MM.1S (cell line): Measurements from ENCODE around the gene GJA9.

Experiments
- CTCF ChIP-seq: fragments of 300-600 bp; sonication (generic); IDR thresholded peaks from 2 replicates; pipeline ENCODE4 v1.5.1; 2016; ENCODE audit warnings: antibody characterized with exemption, low read length, mixed read lengths
- EZH2 ChIP-seq: fragments of 300-600 bp; sonication (generic); optimal IDR thresholded peaks from 2 replicates; pipeline ENCODE3; 2017; ENCODE audit warnings: low read depth, mild to moderate bottlenecking, antibody characterized with exemption, low read length, mixed read lengths
- EZH2phosphoT487 ChIP-seq: fragments of 300-600 bp; sonication (generic); IDR thresholded peaks from 2 replicates; pipeline ENCODE4 v1.6.1; 2018; ENCODE audit warnings: antibody characterized with exemption, low read length

GRCh38 chr1:38829368-38829767 lies 52.0 kb downstream of the GJA9 start:
- TF ChIP-seq CTCF, result no peak
- TF ChIP-seq EZH2, result no peak
- TF ChIP-seq EZH2phosphoT487, result no peak
